IMR-90 (cell line): Measurements from ENCODE around the gene PSRC1. TPM values are rescaled to one million over a fixed set of nuclear protein-coding genes. Genes with fewer than 3 reads are reported as not detected.

Source experiments
- ATAC-seq: fragments of 200-7000 bp; cut with Tn5 transposase; 2 replicates; pipeline ENCODE4 v1.9.1; 2020; ENCODE audit warnings: low read depth, mild to moderate bottlenecking, moderate library complexity
- BruUV-seq: library from RNA; stranded (reverse); fragments of 400-500 nt; replicated peaks from 2 replicates; lab custom pipeline; 2021; lab: Mats Ljungman, UMichigan
- CTCF ChIA-PET: fragments of 300-600 bp; formaldehyde crosslinking; extraction: SDS; loops from one replicate; lab custom pipeline; 2021; ENCODE audit warnings: antibody characterized with exemption; lab: Yijun Ruan, JAX
- POLR2A ChIA-PET: fragments of 300-600 bp; sonication (Branson Sonifier 250); formaldehyde crosslinking; loops from one replicate; lab custom pipeline; 2022; ENCODE audit warnings: antibody characterized with exemption; ENCODE audit not compliant: unreplicated experiment; lab: Charles Lee
- DNase-seq: peaks from one replicate; pipeline ENCODE4 v3.0.0; 2013
- H2AFZ ChIP-seq: replicated peaks from 2 replicates; pipeline ENCODE3; 2013; ENCODE audit warnings: low read length, mild to moderate bottlenecking; ENCODE audit not compliant: poor library complexity
- H2AK5ac ChIP-seq: 2 replicates; pipeline ENCODE4 v1.6.1; 2013; ENCODE audit warnings: low read depth, low read length, inconsistent platforms
- H2AK9ac ChIP-seq: replicated peaks from 2 replicates; pipeline ENCODE3; 2013; ENCODE audit warnings: mild to moderate bottlenecking, low read depth, low read length, moderate library complexity; ENCODE audit not compliant: poor library complexity
- H2BK120ac ChIP-seq: 2 replicates; pipeline ENCODE4 v1.6.1; 2013; ENCODE audit warnings: low read depth, low read length, inconsistent platforms
- H2BK15ac ChIP-seq: 3 replicates; pipeline ENCODE4 v1.6.1; 2013; ENCODE audit warnings: low read depth, low read length, inconsistent platforms
- H2BK20ac ChIP-seq: 2 replicates; pipeline ENCODE4 v1.6.1; 2013; ENCODE audit warnings: low read depth, mild to moderate bottlenecking, inconsistent platforms, low read length, moderate library complexity
- H2BK5ac ChIP-seq: 2 replicates; pipeline ENCODE4 v1.6.1; 2013; ENCODE audit warnings: mild to moderate bottlenecking, low read depth, low read length, inconsistent platforms; ENCODE audit not compliant: poor library complexity, severe bottlenecking
- H3K14ac ChIP-seq: replicated peaks from 2 replicates; pipeline ENCODE4 v1.6.1; 2013; ENCODE audit warnings: low read depth, low read length, inconsistent platforms
- H3K18ac ChIP-seq: 2 replicates; pipeline ENCODE4 v1.6.1; 2013; ENCODE audit warnings: low read depth, low read length, control low read depth
- H3K23ac ChIP-seq: 2 replicates; pipeline ENCODE4 v1.6.1; 2013; ENCODE audit warnings: low read depth, low read length, inconsistent platforms
- H3K27ac ChIP-seq: 2 replicates; pipeline ENCODE4 v1.5.1; 2013; ENCODE audit warnings: mild to moderate bottlenecking, control low read depth, low read length; ENCODE audit not compliant: insufficient read depth
- H3K27me3 ChIP-seq: 2 replicates; pipeline ENCODE4 v1.6.1; 2013; ENCODE audit warnings: low read length; ENCODE audit not compliant: control insufficient read depth, insufficient read depth
- H3K36me3 ChIP-seq: 2 replicates; pipeline ENCODE4 v1.6.1; 2013; ENCODE audit warnings: low read length, mixed read lengths; ENCODE audit not compliant: control insufficient read depth, insufficient read depth
- H3K4ac ChIP-seq: 2 replicates; pipeline ENCODE4 v1.6.1; 2013; ENCODE audit warnings: low read depth, low read length, inconsistent platforms
- H3K4me1 ChIP-seq: 2 replicates; pipeline ENCODE4 v1.6.1; 2013; ENCODE audit warnings: low read length, mixed read lengths; ENCODE audit not compliant: control insufficient read depth, insufficient read depth
- H3K4me2 ChIP-seq: 2 replicates; pipeline ENCODE4 v1.6.1; 2013; ENCODE audit warnings: low read depth, mild to moderate bottlenecking, control low read depth, low read length, moderate library complexity
- H3K4me3 ChIP-seq: 2 replicates; pipeline ENCODE4 v1.5.1; 2013; ENCODE audit warnings: low read depth, mild to moderate bottlenecking, control low read depth, low read length, moderate library complexity; ENCODE audit not compliant: insufficient read depth
- H3K56ac ChIP-seq: 2 replicates; pipeline ENCODE4 v1.6.1; 2013; ENCODE audit warnings: low read length, inconsistent platforms; ENCODE audit not compliant: insufficient read depth; ENCODE audit errors: extremely low read depth
- H3K79me1 ChIP-seq, 2 experiments: 2 replicates each; pipeline ENCODE4 v1.6.1; 2013; ENCODE audit warnings: low read length in 2 of 2, inconsistent platforms in 1 of 2, low read depth in 1 of 2
- H3K9ac ChIP-seq: 2 replicates; pipeline ENCODE4 v1.6.1; 2013; ENCODE audit warnings: low read depth, low read length, control low read depth
- H3K9me1 ChIP-seq: 2 replicates; pipeline ENCODE4 v1.6.1; 2013; ENCODE audit warnings: low read length, inconsistent platforms; ENCODE audit not compliant: insufficient read depth
- H3K9me3 ChIP-seq: 2 replicates; pipeline ENCODE4 v1.6.1; 2013; ENCODE audit warnings: low read length; ENCODE audit not compliant: control insufficient read depth, insufficient read depth
- H4K20me1 ChIP-seq: 2 replicates; pipeline ENCODE4 v1.6.1; 2013; ENCODE audit warnings: low read length, inconsistent platforms; ENCODE audit not compliant: insufficient read depth
- H4K5ac ChIP-seq: 2 replicates; pipeline ENCODE4 v1.6.1; 2013; ENCODE audit warnings: mild to moderate bottlenecking, low read depth, low read length, control low read depth
- H4K8ac ChIP-seq, 2 experiments: 2 replicates each; pipeline ENCODE4 v1.6.1; 2013; ENCODE audit warnings: low read depth in 2 of 2, low read length in 2 of 2, control low read depth in 1 of 2, inconsistent platforms in 1 of 2
- H4K91ac ChIP-seq: 2 replicates; pipeline ENCODE4 v1.6.1; 2013; ENCODE audit warnings: low read depth, low read length, inconsistent platforms; ENCODE audit not compliant: insufficient read depth
- BHLHE40 ChIP-seq: fragments of 150-350 bp; IDR thresholded peaks from 2 replicates; pipeline ENCODE4 v1.6.1; 2016; ENCODE audit warnings: mild to moderate bottlenecking, low read depth, low read length
- CEBPB ChIP-seq: IDR thresholded peaks from 2 replicates; pipeline ENCODE4 v1.6.1; 2012; ENCODE audit warnings: low read depth, low read length, improper control_type of control experiment
- CHD1 ChIP-seq: IDR thresholded peaks from 2 replicates; pipeline ENCODE4 v1.6.1; 2012; ENCODE audit warnings: low read depth, low read length, improper control_type of control experiment
- CTCF ChIP-seq: conservative IDR thresholded peaks from 2 replicates; pipeline ENCODE4 v1.5.1; 2012; ENCODE audit warnings: mild to moderate bottlenecking, low read depth, low read length, improper control_type of control experiment
- FOS ChIP-seq: fragments of 150-350 bp; IDR thresholded peaks from 2 replicates; pipeline ENCODE4 v1.6.1; 2016; ENCODE audit warnings: low read depth, low read length
- MAFK ChIP-seq: IDR thresholded peaks from 2 replicates; pipeline ENCODE4 v1.6.1; 2012; ENCODE audit warnings: low read depth, low read length, improper control_type of control experiment
- MAZ ChIP-seq: IDR thresholded peaks from 2 replicates; pipeline ENCODE4 v1.6.1; 2012; ENCODE audit warnings: low read depth, mild to moderate bottlenecking, low read length, improper control_type of control experiment, moderate library complexity, borderline replicate concordance
- MXI1 ChIP-seq: IDR thresholded peaks from 2 replicates; pipeline ENCODE4 v1.6.1; 2012; ENCODE audit warnings: low read depth, mild to moderate bottlenecking, low read length, moderate library complexity, borderline replicate concordance
- POLR2A ChIP-seq: IDR thresholded peaks from 2 replicates; pipeline ENCODE4 v1.6.1; 2012; ENCODE audit warnings: mild to moderate bottlenecking, low read depth, low read length
- RAD21 ChIP-seq: IDR thresholded peaks from 2 replicates; pipeline ENCODE4 v1.6.1; 2012; ENCODE audit warnings: low read length, improper control_type of control experiment
- RCOR1 ChIP-seq: IDR thresholded peaks from 2 replicates; pipeline ENCODE4 v1.6.1; 2012; ENCODE audit warnings: mild to moderate bottlenecking, low read length, improper control_type of control experiment; ENCODE audit not compliant: insufficient replicate concordance
- RFX5 ChIP-seq: IDR thresholded peaks from 2 replicates; pipeline ENCODE4 v1.8.0; 2012; ENCODE audit warnings: low read depth, mild to moderate bottlenecking, low read length, moderate library complexity
- SMC3 ChIP-seq: fragments of 150-350 bp; IDR thresholded peaks from 2 replicates; pipeline ENCODE4 v1.6.1; 2016; ENCODE audit warnings: low read depth, mild to moderate bottlenecking, antibody characterized with exemption, low read length, moderate library complexity
- USF2 ChIP-seq: fragments of 150-350 bp; IDR thresholded peaks from 2 replicates; pipeline ENCODE4 v1.6.1; 2017; ENCODE audit warnings: mild to moderate bottlenecking, antibody characterized with exemption, low read length, low read depth
- WGBS, 2 experiments: methylation state at CpG; one replicate each; pipeline versions ENCODE4 v1.1.5 to v1.1.7; 2013; ENCODE audit warnings: missing lambda C conversion rate in 2 of 2; ENCODE audit not compliant: insufficient read length in 1 of 2; ENCODE audit errors: extremely low coverage in 2 of 2; 5-methylcytosine and 5-hydroxymethylcytosine counted together
- dilution Hi-C: fragments of 300-500 bp; cut with HindIII; formaldehyde crosslinking; loops from one replicate; pipeline ENCODE4 v1.14.3; 2018; ENCODE audit warnings: low sequenced_read_pairs; ENCODE audit not compliant: unreplicated experiment
- in situ Hi-C: fragments of 300-500 bp; cut with MboI; formaldehyde crosslinking; loops from 3 replicates; pipeline ENCODE4 v1.14.3; 2019; ENCODE audit warnings: low sequenced_read_pairs, inconsistent platforms, mixed read lengths
- intact Hi-C: fragments of 100-400 bp; cut with micrococcal nuclease; formaldehyde crosslinking; loops from 2 replicates; pipeline ENCODE4 v1.10.0; 2022
- polyA plus RNA-seq, 3 experiments: library from polyadenylated mRNA; depleted of rRNA; stranded (reverse); fragments of >200 nt; gene quantifications; 2 replicates each; pipeline ENCODE4 v1.2.3, GENCODE V29; 2012; ENCODE audit warnings: low replicate concordance in 1 of 3
- total RNA-seq: library from RNA; depleted of rRNA; stranded (reverse); fragments of >200 nt; gene quantifications from 2 replicates; pipeline ENCODE4 v1.2.3, GENCODE V29; 2012

The PSRC1 gene
- total and polyA plus RNA-seq, 2 of the 4 experiments (the other 2 are of a cell fraction) = 34.6 to 40.3 TPM

- Histone ChIP-seq H3K27ac (no peak overlapping the region), H2BK15ac (no peak overlapping the region), H3K9me1 (peaks cover 14% of the 10 kb centered on the region), H3K18ac (no peak overlapping the region), H4K20me1 (peaks cover 30% of the 10 kb centered on the region), H3K14ac (no peak overlapping the region), H2AK9ac (no peak overlapping the region), H3K79me1 (peaks cover 0 to 38% of the 10 kb centered on the region in 2 experiments), H3K4me2 (no peak overlapping the region), H4K91ac (no peak overlapping the region), H4K8ac (no peak overlapping the region), H3K56ac (no peak overlapping the region), H3K27me3 (no peaks in the 10 kb centered on the region), H2AK5ac (no peak overlapping the region), H4K5ac (no peak overlapping the region), H2BK5ac (no peak overlapping the region), H3K9me3 (no peaks in the 10 kb centered on the region), H3K23ac (no peak overlapping the region), H3K4ac (no peak overlapping the region), H2BK20ac (no peak overlapping the region), H3K4me1 (peaks cover 11% of the 10 kb centered on the region), H3K4me3 (no peak overlapping the region), H2AFZ (no peak overlapping the region), H2BK120ac (no peak overlapping the region), H3K36me3 (peaks cover 41% of the 10 kb centered on the region), H3K9ac (no peak overlapping the region)
- dilution Hi-C loops (no loop called here), in situ Hi-C loops (no loop called here), intact Hi-C loops (no loop called here)
- TF ChIP-seq FOS (no peak), CHD1 (no peak), CEBPB (no peak), SMC3 (no peak), MAZ (no peak), USF2 (no peak), MAFK (no peak), BHLHE40 (no peak), RFX5 (no peak), POLR2A (no peak), RAD21 (no peak), MXI1 (no peak), RCOR1 (no peak), CTCF (no peak)
- ATAC-seq (no peak), DNase-seq (no peak)
- WGBS, 2 experiments = 77% methylated on average over 4 of the region's 5 CpGs; no CpG with 5 or more reads in 1 of the 2 experiments
- no TSS peak for BruUV-seq
- ChIA-PET POLR2A (no interaction called here), CTCF (interaction anchor here (0.8 kb wide), 1 partner anchor 139 kb away, joined by 3 read pairs; no protein-coding TSS in a partner anchor)
These were observed 43.9 kb downstream of the PSRC1 start for GRCh38 chr1:109239047-109239408.
